H9 (cell line): Measurements from ENCODE around the gene TMTC1. TPM values are rescaled to one million over a fixed set of nuclear protein-coding genes. Genes with fewer than 3 reads are reported as not detected.

ENCODE experiments used
- DNase-seq: peaks from one replicate; pipeline ENCODE4 v3.0.0-alpha.2; 2017
- H2AFZ ChIP-seq: one replicate; pipeline ENCODE4 v1.6.1; 2013; ENCODE audit warnings: mild to moderate bottlenecking, low read length, control low read depth, moderate library complexity
- H2AK5ac ChIP-seq: 2 replicates; pipeline ENCODE4 v1.6.1; 2013; ENCODE audit warnings: low read length, control low read depth, mixed read lengths; ENCODE audit not compliant: insufficient read length
- H2BK120ac ChIP-seq: one replicate; pipeline ENCODE4 v1.6.1; 2013; ENCODE audit warnings: low read depth, mild to moderate bottlenecking, low read length, control low read depth, inconsistent platforms; ENCODE audit not compliant: poor library complexity, severe bottlenecking
- H2BK12ac ChIP-seq: 2 replicates; pipeline ENCODE4 v1.6.1; 2013; ENCODE audit warnings: low read length, control low read depth, mixed read lengths, low read depth; ENCODE audit not compliant: insufficient read length
- H2BK15ac ChIP-seq: 2 replicates; pipeline ENCODE4 v1.6.1; 2013; ENCODE audit warnings: low read depth, low read length, control low read depth
- H2BK20ac ChIP-seq: one replicate; pipeline ENCODE4 v1.6.1; 2013; ENCODE audit warnings: low read depth, mild to moderate bottlenecking, low read length, control low read depth, inconsistent platforms; ENCODE audit not compliant: poor library complexity, severe bottlenecking
- H2BK5ac ChIP-seq: 2 replicates; pipeline ENCODE4 v1.6.1; 2013; ENCODE audit warnings: low read length, control low read depth, mixed read lengths; ENCODE audit not compliant: insufficient read length
- H3K14ac ChIP-seq: 2 replicates; pipeline ENCODE4 v1.6.1; 2013; ENCODE audit warnings: low read length, control low read depth; ENCODE audit not compliant: insufficient read depth
- H3K18ac ChIP-seq: 2 replicates; pipeline ENCODE4 v1.6.1; 2013; ENCODE audit warnings: low read depth, mild to moderate bottlenecking, mixed read lengths, low read length, control low read depth; ENCODE audit not compliant: insufficient read length
- H3K23ac ChIP-seq: 2 replicates; pipeline ENCODE4 v1.6.1; 2013; ENCODE audit warnings: low read length, control low read depth, mixed read lengths, low read depth; ENCODE audit not compliant: insufficient read length
- H3K23me2 ChIP-seq: 2 replicates; pipeline ENCODE4 v1.6.1; 2013; ENCODE audit warnings: low read depth, mild to moderate bottlenecking, mixed read lengths, low read length, control low read depth; ENCODE audit not compliant: insufficient read length, poor library complexity, severe bottlenecking
- H3K27ac ChIP-seq: 2 replicates; pipeline ENCODE4 v1.5.1; 2013; ENCODE audit warnings: low read length, control low read depth, mixed read lengths, low read depth; ENCODE audit not compliant: insufficient read length
- H3K27me3 ChIP-seq: 2 replicates; pipeline ENCODE4 v1.6.1; 2013; ENCODE audit warnings: low read length, control low read depth, inconsistent platforms; ENCODE audit not compliant: insufficient read depth
- H3K4ac ChIP-seq: 2 replicates; pipeline ENCODE4 v1.6.1; 2013; ENCODE audit warnings: low read depth, mild to moderate bottlenecking, control low read depth, inconsistent platforms, low read length, moderate library complexity
- H3K4me1 ChIP-seq: 2 replicates; pipeline ENCODE4 v1.6.1; 2013; ENCODE audit warnings: low read length, control low read depth, inconsistent platforms; ENCODE audit not compliant: insufficient read depth
- H3K4me2 ChIP-seq: 2 replicates; pipeline ENCODE4 v1.6.1; 2013; ENCODE audit warnings: low read length, control low read depth, mixed read lengths; ENCODE audit not compliant: insufficient read length, insufficient read depth
- H3K56ac ChIP-seq: 2 replicates; pipeline ENCODE4 v1.6.1; 2013; ENCODE audit warnings: low read depth, mild to moderate bottlenecking, mixed read lengths, low read length, control low read depth; ENCODE audit not compliant: insufficient read length
- H3K79me1 ChIP-seq: 2 replicates; pipeline ENCODE4 v1.6.1; 2013; ENCODE audit warnings: low read depth, mild to moderate bottlenecking, moderate library complexity, low read length, control low read depth, inconsistent platforms; ENCODE audit not compliant: insufficient read depth, poor library complexity, severe bottlenecking
- H3K79me2 ChIP-seq: 2 replicates; pipeline ENCODE4 v1.6.1; 2013; ENCODE audit warnings: low read length, control low read depth, inconsistent platforms; ENCODE audit not compliant: insufficient read depth
- H3K9ac ChIP-seq: 2 replicates; pipeline ENCODE4 v1.6.1; 2013; ENCODE audit warnings: low read length, control low read depth, mixed read lengths; ENCODE audit not compliant: insufficient read length; ENCODE audit errors: extremely low read depth
- H3K9me3 ChIP-seq: one replicate; pipeline ENCODE4 v1.6.1; 2013; ENCODE audit warnings: low read depth, low read length, inconsistent platforms; ENCODE audit not compliant: control insufficient read depth
- H3T11ph ChIP-seq: one replicate; pipeline ENCODE4 v1.6.1; 2013; ENCODE audit warnings: mild to moderate bottlenecking, low read length, control low read depth, inconsistent platforms
- H4K20me1 ChIP-seq: one replicate; pipeline ENCODE4 v1.6.1; 2013; ENCODE audit not compliant: control insufficient read depth, insufficient read length, insufficient read depth
- H4K5ac ChIP-seq: 2 replicates; pipeline ENCODE4 v1.6.1; 2013; ENCODE audit warnings: low read depth, mild to moderate bottlenecking, mixed read lengths, low read length, control low read depth; ENCODE audit not compliant: insufficient read length
- H4K8ac ChIP-seq: replicated peaks from 2 replicates; pipeline ENCODE4 v1.6.1; 2013; ENCODE audit warnings: low read length, control low read depth, mixed read lengths, low read depth; ENCODE audit not compliant: insufficient read length
- H4K91ac ChIP-seq: 2 replicates; pipeline ENCODE4 v1.6.1; 2013; ENCODE audit warnings: low read depth, mild to moderate bottlenecking, moderate library complexity, mixed read lengths, low read length, control low read depth; ENCODE audit not compliant: insufficient read length
- H3K27ac Mint-ChIP-seq, 3 experiments: 2 replicates in 2 of 3; 3 replicates in 1 of 3; pipeline ENCODE4 v1.8.0; 2020 to 2021; ENCODE audit warnings: mixed read lengths in 3 of 3, mild to moderate bottlenecking in 1 of 3, moderate library complexity in 1 of 3
- H3K27me3 Mint-ChIP-seq: 2 replicates; pipeline ENCODE4 v1.8.0; 2021; ENCODE audit warnings: low read depth, mild to moderate bottlenecking, moderate library complexity, mixed read lengths
- H3K36me3 Mint-ChIP-seq, 3 experiments: 2 replicates in 2 of 3; 3 replicates in 1 of 3; pipeline ENCODE4 v1.8.0; 2020 to 2021; ENCODE audit warnings: low read depth in 3 of 3, mixed read lengths in 3 of 3; ENCODE audit not compliant: insufficient read depth in 1 of 3
- H3K4me1 Mint-ChIP-seq, 2 experiments: 2 replicates each; pipeline ENCODE4 v1.8.0; 2020; ENCODE audit warnings: mixed read lengths in 2 of 2
- H3K4me3 Mint-ChIP-seq, 2 experiments: 2 replicates in 1 of 2; 3 replicates in 1 of 2; pipeline ENCODE4 v1.8.0; 2020 to 2021; ENCODE audit warnings: mild to moderate bottlenecking in 2 of 2, mixed read lengths in 2 of 2, moderate library complexity in 1 of 2
- H3K9me3 Mint-ChIP-seq, 2 experiments: 2 replicates in 1 of 2; 3 replicates in 1 of 2; pipeline ENCODE4 v1.8.0; 2020; ENCODE audit warnings: mild to moderate bottlenecking in 2 of 2, mixed read lengths in 2 of 2, moderate library complexity in 1 of 2
- CTCF ChIP-seq: fragments of 200-600 bp; sonication (generic); conservative IDR thresholded peaks from 3 replicates; pipeline ENCODE4 v1.8.0; 2021; ENCODE audit warnings: antibody characterized with exemption, mild to moderate bottlenecking
- WGBS: extraction: QIAGEN DNeasy Blood & Tissue Kit; methylation state at CpG from one replicate; pipeline ENCODE4 v1.1.7; 2013; ENCODE audit warnings: missing lambda C conversion rate, low lambda C conversion rate, mixed read lengths; ENCODE audit not compliant: insufficient read length; ENCODE audit errors: extremely low coverage; 5-methylcytosine and 5-hydroxymethylcytosine counted together
- total RNA-seq: library from RNA; stranded (reverse); gene quantifications from 2 replicates; pipeline ENCODE4 v1.2.1, GENCODE V29; 2021

Gene TMTC1
- total RNA-seq, 1 experiment from 2014 or later, result 16.1 TPM

GRCh38 chr12:29710104-29710503, 73.6 kb downstream of the TMTC1 start:
- Histone ChIP-seq H3K23ac (no peak overlapping the region), H3T11ph (no peak overlapping the region), H3K14ac (no peak overlapping the region), H3K79me2 (no peaks in the 10 kb centered on the region), H3K9ac (no peak overlapping the region), H3K56ac (no peak overlapping the region), H3K4me1 (0 out of 2 replicates have a peak, but pooled peaks cover 2% of the 10 kb centered on the region), H3K27me3 (no peaks in the 10 kb centered on the region), H2BK5ac (no peak overlapping the region), H2BK120ac (no peak overlapping the region), H2BK20ac (no peak overlapping the region), H3K23me2 (no peaks in the 10 kb centered on the region), H3K18ac (no peak overlapping the region), H3K9me3 (no peaks in the 10 kb centered on the region), H4K5ac (no peak overlapping the region), H2BK12ac (no peak overlapping the region), H3K4me2 (no peak overlapping the region), H4K91ac (no peak overlapping the region), H4K8ac (no peak overlapping the region), H3K79me1 (no peaks in the 10 kb centered on the region), H4K20me1 (no peaks in the 10 kb centered on the region), H3K4ac (no peak overlapping the region), H3K27ac (peak overlapping the region; percentile 37), H2BK15ac (no peak overlapping the region), H2AFZ (no peak overlapping the region), H2AK5ac (no peak overlapping the region)
- no peaks in the 10 kb centered on the region for H3K27me3 Mint-ChIP-seq
- H3K27ac Mint-ChIP-seq, result peak overlapping the region; percentile 92 to 95 (median 94)
- no CpG with 5 or more reads among the region's 5 CpGs for WGBS
- peaks cover 17 to 38% of the 10 kb centered on the region in 2 experiments for H3K4me1 Mint-ChIP-seq
- H3K9me3 Mint-ChIP-seq, result no peaks in the 10 kb centered on the region
- H3K36me3 Mint-ChIP-seq, result no peaks in the 10 kb centered on the region; a peak in 1 of 7 replicates
- TF ChIP-seq CTCF, result no peak
- peak; percentile 82 for DNase-seq
- H3K4me3 Mint-ChIP-seq, result no peak overlapping the region; a peak in 1 of 5 replicates
